GM19328 (cell line): ENCODE results near the gene TSPAN32.

Experiments used
- ATAC-seq: cut with Tn5 transposase; IDR thresholded peaks from one replicate; pipeline ENCODE4 v1.9.1; 2021; ENCODE audit warnings: mild to moderate bottlenecking, moderate library complexity; ENCODE audit not compliant: unreplicated experiment

TSPAN32 gene

DNA sequence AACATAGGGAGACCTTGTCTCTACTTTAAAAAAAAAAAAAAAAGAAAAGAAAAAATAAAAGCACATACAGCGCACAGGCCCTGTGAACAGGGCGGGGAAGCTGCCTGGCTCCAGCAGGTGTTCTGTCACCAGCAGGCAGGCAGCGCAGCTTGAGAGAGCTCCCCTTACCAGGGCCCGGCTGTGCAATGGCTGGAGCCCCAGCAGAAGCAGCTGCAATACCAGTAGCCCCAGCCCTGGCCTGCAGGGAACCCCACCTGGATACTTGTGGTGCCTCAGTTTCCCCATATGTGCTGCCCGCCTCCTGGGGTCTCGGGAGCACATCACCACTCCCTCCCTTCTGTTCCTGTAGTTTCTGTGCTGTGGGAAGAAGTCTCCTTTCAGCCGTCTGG lies 12.3 kb downstream of the TSPAN32 start:
- no peak for ATAC-seq

DNA sequence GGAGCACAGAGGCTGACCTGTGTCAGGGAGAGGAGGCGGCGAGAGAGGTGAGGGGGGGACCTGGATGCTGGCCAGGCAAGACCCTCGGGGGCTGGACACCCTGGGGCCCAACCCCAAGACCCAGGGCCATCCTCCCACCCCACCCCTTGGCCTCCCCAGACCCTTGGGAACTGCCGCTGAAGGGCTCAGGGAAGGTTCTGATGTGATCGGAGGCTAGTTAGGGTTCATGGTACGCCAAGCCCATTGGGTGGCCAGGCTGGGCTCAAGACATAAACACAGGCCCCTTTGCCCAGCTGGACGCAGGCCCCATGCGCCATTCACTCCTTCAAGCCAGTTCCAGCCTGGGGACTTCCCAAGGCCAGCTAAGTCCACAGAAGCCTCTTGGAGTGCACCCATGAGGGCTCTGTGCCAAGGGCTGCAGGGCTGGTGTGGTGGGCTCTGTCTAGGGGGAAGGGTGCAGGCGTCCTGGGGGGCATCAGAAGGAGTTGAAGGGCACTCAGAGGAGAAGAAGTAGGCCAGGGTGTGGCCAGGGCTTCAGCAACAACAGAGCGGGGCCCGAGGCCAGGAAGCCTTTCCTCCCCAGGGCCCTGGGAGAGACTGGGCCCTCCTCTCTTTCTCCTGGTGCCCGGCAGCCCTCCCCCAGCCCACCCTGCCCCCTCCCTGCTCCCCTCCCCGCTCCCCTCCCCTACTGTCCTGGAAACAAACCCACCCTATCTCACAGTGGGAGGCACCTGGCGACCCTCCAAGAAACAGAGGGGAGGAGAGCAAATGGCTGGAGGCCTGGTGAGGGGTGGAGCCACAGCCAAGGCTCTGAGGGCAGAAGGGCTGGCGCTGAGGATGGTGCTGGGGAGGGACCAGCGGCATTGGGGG lies 12.9 kb downstream of the TSPAN32 start:
- no peak for ATAC-seq

DNA sequence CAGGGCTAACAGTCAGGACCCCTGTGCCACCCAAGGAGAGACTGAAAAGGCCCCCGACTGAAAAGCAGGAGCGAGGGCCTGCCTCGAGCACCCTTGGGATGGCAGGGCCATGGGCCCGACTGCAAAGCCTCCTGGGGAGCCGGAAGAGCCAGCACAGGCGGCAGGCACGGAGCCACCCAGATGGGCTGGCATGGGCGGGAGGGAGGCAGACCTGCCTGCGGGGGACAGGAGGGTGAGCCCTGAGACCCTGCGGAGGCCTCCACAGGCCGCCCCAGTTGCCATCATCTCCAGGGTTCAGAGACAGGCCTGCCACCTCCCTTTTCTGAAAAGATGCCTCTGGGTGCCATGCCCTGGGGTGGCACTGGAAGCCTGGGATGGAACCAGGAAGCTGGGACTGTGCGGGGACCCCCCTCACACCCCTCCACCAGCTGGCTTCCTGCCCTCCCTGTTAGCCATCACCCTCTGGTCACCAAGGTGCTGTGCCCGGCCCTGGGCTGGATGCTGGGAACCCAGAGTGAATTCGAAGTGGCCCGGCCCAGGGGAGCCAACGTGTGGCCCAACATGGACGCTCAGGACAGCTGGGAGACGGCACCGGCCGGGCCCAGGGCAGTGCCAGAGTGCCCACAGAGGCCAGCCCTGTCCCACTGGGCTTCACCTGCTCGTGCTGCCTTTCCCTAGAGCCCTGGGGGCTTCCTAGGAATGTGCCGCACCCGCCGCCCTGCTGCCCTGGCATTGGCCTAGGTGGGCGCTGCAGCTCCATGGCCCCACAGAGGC lies 13.8 kb downstream of the TSPAN32 start:
- ATAC-seq, result no peak

DNA sequence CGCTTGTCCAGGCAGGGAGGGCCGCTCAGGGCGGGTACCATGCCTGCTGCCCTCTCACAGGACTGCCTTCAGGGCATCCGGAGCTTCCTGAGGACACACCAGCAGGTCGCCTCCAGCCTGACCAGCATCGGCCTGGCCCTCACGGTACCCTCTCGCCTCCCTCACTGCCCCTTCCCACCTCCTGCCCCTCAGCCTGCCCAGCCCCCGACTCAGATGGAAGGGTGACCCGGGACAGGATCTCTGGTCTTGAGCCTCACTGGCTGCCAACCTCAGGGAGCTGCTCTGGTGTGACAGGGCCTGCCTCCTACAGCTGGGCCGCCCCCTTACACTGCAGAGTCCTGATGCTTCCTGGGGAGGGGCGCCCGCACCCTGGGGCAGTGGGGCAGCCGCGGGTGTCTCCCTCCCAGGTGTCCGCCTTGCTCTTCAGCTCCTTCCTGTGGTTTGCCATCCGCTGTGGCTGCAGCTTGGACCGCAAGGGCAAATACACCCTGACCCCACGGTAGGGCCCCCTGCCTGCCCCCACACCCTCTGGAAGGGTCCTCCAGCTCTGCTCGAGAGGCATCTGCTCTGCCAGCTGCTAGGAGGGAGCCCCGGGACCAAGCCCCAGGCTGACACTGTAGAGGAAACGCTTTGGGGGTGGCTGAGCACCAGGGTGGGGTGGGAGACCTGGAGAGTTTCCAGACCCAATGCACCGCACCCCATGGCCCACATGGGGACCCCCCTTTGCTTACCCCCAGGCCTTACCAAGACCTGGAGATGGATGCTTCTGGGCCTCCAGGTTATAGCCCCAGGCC lies 14.6 kb downstream of the TSPAN32 start:
- ATAC-seq, result no peak

DNA sequence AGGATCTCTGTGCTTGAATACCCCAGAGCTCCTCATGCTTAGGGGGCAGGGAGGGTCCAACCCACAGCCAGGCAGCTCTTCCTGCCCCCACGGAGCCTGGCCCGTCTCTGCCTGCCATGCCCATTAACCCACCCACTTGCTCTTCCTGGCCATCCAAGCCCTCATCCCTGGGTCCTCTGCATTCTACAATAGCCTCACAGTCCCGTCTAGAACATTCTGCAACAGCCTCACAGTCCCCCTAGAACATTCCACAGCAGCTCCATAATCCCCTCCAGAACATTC lies 15.1 kb downstream of the TSPAN32 start:
- no peak for ATAC-seq

DNA sequence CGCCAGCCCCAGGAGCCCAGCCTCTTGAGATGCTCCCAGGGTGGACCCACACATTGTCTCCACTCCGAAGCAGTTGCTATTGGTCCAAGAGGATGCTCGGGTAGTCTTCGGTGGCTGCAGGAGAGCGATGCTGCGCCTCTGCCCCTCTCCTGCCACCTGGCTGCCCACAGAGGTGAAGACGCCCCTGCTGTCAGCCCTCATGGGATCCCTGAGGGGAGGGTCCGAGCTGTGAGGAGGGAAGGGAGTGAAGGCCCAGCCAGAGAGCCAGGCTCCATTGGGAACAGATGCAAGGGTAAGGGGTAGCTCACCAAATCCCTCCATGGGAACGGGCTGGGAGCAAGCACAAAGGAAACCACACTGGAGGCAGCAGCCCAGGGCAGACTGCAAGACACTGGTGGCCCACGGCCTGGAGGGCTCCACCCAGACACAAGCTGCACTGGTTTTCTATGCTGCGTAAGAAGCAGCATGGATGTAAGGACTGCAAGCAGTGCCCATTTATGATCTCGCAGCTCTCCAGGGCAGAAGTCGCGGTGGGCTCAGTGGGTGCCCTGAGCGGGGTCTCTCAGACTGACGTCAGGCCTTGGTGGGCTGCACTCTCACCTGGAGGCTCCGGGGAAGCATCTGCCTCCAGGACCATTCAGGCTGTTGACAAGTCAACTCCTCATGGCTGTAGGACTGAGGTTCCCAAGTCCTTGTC lies 15.7 kb downstream of the TSPAN32 start:
- no peak for ATAC-seq

DNA sequence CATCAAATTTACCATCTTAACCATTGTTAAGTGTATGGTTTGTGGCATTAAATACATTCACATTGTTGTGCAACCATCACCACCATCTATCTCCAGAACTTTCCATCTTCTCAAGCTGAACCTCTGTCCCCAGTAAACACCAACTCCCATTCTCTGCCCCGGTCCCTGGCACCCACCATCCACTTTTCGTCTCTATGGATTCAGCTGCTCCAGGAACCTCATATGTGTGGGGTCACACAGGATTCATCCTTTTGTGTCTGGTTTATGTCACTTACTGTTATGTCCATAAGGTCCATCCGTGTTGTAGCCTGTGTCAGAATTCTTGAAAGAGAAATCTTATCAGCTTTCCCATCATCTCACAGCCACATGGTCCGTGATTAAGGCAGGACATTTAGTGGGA lies 16.3 kb downstream of the TSPAN32 start:
- ATAC-seq, result no peak

DNA sequence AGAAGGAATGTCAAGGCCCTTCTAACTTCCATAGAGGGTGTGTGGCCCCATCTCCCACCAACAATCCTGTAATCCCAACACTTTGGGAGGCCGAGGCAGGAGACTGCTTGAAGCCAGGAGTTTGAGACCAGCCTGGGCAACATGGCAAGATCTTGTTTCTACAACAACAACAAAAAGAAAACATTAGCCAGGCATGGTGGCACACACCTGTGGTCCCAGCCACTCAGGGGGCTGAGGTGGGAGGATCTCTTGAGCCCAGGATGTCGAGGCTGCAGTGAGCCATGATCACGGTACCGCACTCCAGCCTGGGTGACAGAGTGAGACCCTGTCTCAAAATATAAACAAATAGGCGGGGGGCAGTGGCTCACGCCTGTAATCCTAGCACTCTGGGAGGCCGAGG lies 16.9 kb downstream of the TSPAN32 start:
- ATAC-seq, result no peak

DNA sequence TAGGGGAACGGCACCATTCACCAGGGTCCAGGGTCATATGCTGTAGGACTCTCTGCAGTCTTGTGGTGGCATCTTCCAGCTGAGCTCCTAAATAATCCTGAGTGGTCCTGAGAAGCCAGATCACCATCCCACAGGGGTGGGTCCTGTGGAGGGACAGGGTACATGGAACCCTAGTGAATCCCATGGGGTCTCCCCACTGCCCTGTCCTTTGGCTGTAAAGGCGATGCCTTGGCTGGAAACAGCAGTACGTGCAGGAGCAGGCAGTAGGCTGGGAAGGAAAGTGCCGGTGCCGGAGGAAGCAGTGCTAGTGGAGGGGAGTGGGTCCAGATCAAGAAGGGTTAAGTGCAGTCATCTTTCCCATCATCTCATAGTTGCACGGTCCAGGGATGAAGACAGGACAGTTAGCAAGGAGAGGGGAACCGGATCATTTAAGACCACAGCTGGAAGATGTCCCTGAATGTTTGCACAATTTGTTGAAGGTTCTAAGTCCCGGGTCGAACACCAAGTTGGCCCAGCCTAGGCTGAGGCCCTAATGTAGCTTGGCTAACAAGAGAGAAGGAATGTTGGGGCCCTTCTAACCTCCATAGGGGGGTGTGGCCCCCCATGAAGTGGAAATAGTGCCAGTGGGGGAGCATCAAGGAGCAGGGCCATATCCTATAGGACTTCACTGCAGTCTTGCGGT lies 18.1 kb downstream of the TSPAN32 start:
- no peak for ATAC-seq

DNA sequence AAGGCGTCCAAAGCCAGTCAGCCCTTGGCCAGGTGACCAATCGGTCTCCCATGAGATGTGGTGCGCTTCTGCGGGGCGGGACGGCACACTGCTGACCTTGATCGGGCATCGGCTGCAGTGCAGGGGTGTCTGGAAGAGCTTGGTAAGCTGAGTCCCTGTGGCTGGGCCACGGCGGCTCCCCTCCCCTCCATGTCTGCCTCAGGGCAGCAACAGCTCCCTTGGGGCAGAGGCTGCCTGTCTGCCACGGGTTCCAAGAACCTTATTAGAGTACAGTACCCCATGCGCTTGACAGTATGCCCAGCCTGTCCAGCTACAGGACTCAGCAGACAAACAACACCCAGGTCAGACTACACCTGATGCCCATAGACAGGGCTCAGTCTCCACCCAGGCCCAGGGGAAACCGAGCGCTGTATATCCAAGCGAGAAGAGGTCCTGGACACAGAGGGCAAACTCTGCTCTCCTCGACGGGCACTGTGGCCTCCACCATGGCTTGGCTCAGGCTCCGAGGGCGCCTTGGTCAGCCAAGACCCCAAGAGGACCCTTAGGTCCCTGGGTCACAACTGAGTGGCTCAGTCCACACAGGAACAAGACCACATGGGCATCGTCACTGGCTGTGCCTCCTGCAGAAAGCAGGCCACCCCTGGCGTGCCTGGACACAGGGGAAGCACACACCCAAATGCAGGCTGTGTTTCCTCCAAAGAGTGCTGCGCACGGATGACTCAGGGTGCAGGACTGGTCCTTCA lies 18.9 kb downstream of the TSPAN32 start:
- ATAC-seq, result no peak

DNA sequence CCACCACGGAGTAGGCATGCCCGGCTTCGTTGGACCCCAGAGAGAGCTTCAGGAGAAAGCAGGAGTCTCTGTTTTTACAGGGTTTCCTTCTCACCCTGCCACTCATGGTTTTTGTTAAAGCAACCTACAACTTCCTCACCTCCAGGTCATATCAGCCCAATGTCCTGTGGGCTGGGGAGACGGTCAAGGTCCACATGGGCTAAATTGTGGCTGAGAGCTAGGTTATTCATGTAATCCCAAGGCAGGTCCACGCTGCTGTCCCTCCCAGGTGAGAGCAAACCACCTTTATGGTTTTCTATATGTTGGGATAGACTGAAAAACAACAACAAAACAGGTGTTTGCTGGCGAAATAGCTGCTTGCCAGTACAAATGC lies 19.5 kb downstream of the TSPAN32 start:
- no peak for ATAC-seq

DNA sequence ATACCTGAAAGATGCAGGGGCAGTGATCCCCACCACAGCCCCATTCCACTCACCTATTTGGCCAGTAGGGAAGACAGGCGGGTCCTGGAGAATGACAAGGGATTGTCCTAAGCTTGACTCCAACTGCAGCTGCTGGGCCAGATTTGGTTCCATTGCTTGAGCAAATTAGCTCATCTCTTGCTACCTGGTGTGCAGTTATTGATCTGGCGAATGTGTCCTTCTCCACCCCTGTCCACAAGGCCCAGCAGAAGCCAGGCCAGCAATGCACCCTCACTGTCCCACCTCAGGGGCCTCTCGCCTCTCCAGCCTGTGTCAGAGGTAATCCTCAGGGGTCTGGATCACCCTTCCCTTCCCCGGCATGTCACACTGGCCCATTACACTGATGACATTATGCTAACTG lies 23.3 kb downstream of the TSPAN32 start:
- no peak for ATAC-seq

DNA sequence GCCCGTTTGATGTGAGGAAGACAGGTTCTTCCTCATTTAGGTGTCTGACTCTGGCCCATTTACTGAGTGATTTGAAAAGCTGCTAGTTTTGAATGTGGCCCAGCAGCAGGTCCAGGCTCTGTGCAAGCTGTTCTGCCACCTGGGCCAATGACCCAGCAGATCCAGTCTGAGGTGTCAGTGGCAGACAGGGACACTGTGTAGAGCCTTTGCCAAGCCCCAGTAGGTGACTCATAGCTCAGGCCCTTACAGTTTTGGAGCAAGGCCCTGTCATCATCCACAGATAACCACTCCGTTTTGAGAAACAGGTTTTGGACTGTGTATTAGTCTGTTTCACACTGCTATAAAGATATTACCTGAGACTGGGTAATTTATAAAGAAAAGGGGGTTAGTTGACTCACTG lies 23.9 kb downstream of the TSPAN32 start:
- ATAC-seq, result no peak

DNA sequence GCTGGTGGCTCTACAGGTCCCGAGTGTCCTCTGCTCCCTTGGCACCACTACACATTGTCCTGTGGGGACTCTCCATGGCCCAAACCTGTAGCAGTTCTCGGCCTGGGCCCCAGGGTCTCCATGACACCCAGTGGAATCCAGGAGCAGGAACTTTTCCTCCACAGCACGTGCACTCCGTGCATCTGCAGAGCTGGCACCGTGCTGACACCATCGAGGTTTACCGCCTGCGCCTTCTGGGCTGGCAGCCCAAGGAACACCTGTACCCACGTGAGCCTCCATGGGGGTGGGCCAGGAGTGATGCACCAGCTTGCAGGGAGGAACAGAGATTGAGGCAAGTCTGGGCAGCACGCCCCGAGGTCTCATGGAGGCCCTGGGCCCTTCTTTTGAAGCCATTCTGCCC lies 25.2 kb downstream of the TSPAN32 start:
- ATAC-seq, result no peak

DNA sequence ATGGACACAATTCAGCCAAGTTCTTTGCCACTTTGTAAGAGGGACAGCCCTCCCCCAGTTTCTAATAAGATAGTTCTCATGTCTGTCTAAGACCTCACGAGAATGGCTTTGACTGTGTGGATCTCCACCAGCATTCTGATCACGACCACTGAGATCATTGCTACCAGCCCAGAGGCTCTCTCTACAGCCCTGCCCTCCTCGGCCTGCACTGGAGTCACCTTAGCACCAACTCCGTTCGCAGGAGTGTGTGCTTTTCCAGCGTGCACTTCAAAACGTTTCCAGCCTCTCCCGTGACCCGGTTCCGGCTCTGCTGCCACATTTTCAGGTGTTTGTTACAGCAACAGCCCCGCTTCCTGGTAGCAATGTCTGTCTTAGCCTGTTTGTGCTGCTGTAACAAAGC lies 26.2 kb downstream of the TSPAN32 start:
- ATAC-seq, result no peak

DNA sequence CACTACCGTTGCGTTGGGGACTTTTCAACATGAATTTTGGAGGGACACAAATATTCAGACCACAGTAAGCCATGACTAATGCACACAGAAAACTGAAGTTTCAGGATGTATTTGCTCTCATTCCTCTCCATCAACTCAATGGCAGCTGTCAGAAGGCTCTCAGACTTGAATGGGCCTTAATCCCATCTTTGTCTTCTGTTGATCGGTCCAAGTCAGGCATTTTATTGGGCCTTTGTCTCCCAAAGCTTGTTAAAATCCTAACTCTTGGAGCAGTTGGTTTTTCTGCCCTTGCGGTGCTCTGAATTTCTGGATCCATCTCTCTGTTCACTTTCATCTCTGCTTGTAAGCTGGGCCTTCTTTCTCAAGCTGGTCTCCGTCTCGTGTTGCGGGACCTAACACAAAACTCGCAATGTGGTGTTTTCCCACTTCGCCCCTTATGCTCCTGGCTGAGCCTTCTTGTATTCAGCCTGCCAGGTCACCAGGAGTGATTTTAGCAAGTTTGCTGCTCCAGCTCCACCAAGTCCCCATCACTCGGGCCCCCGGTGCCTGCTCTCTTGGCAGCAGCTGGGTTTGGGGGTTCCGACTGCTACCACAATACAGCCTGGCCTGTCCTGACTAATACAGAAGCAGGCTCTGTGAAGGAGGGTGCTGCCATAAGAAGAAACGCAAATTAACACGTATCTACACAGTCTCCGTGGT lies 27.0 kb downstream of the TSPAN32 start:
- ATAC-seq, result no peak

DNA sequence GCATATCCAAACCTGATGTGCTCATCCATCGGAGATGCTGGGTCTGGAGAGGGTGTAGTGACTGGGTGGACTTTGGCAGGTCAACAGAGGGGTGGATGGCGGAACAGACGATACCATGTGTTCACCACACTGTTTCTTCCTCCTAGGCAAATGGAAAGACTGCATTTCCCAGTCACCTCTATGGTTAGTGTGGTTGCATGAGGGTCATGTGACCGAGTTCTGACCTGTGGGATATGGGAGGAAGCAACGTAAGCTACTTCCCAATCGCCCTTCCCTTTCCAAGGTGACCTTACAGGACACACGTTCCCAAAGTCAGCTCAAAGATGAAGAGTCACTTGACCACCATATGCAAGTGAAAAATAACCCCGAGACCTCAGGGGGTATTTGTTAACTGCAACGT lies 27.7 kb downstream of the TSPAN32 start:
- no peak for ATAC-seq

DNA sequence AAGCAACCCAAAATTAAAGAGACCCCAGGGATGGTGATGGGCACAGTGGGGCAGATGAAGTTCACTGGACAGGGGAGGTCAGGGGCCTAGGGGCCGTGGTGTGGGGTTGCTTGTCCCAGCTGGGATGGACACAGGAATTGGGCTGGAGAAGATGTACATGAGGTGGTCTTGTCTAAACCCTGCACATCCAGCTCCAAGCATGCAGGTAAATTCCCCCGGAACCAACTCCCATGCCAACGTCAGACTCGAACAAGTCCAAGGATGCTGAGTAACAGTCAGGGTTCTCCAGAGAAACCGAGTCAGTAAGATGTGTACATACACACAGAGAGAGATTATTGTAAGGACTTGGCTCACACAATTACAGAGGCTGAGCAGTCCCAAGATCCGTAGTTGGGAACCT lies 28.9 kb downstream of the TSPAN32 start:
- no peak for ATAC-seq

DNA sequence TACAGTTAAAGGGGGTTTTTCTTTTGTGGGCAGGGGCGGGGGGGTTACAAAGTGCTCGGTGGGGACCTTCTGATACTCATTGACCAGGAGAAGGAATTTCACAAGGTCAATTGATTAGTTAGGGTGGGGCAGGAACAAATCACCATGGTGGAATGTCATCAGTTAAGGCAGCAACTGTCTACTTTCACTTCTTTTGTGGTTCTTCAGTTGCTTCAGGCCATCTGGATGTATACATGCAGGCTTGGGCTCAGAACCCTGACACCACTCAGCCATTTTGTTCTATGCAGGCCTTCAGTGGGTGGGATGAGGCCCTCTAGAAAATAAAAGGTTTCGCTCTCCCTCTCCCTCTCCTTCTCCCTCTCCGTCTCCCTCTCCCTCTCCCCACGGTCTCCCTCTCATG lies 29.6 kb downstream of the TSPAN32 start:
- no peak for ATAC-seq
